ENCODE results near the gene RBMS3. TPM values are rescaled to one million over a fixed set of nuclear protein-coding genes. Genes with fewer than 3 reads are reported as not detected.

Gene RBMS3
- total RNA-seq, 3 donors from 2014 or later = 4.6 to 53.6 (median 11.7) TPM

- DNase-seq = no peak
- Histone ChIP-seq H3K4me1 (ENCODE audit: low read depth) (no peaks in the 10 kb centered on the region), H3K4me3 (no peak overlapping the region), H3K9me3 (no peaks in the 10 kb centered on the region), H3K36me3 (ENCODE audit: low read depth) (no peaks in the 10 kb centered on the region)
- intact Hi-C loops (cut with DNase I, micrococcal nuclease) = no loop called here
- ATAC-seq = no peak
- no peak for TF ChIP-seq CTCF (IDR thresholded peaks at IDR 0.05)
Measured at GRCh38 chr3:29241855-29242254, 39.0 kb upstream of the RBMS3 start.

GRCh38 chr3:29242296-29242695 is 38.6 kb upstream of the RBMS3 start:
- Histone ChIP-seq H3K9me3 (no peaks in the 10 kb centered on the region), H3K36me3 (ENCODE audit: low read depth) (no peaks in the 10 kb centered on the region), H3K4me3 (no peak overlapping the region), H3K4me1 (ENCODE audit: low read depth) (no peaks in the 10 kb centered on the region)
- no peak for TF ChIP-seq CTCF (IDR thresholded peaks at IDR 0.05)
- no peak for DNase-seq
- intact Hi-C loops (cut with DNase I, micrococcal nuclease) = no loop called here
- ATAC-seq = no peak

- intact Hi-C loops (cut with DNase I, micrococcal nuclease) = no loop called here
- no peak for ATAC-seq
- Histone ChIP-seq H3K4me1 (ENCODE audit: low read depth) (no peaks in the 10 kb centered on the region), H3K9me3 (no peaks in the 10 kb centered on the region), H3K36me3 (ENCODE audit: low read depth) (no peaks in the 10 kb centered on the region), H3K4me3 (no peak overlapping the region)
- no peak for DNase-seq
- no peak for TF ChIP-seq CTCF (IDR thresholded peaks at IDR 0.05)
Measured at GRCh38 chr3:29245441-29245840, 35.4 kb upstream of the RBMS3 start.

GRCh38 chr3:29247088-29247745 is 33.7 kb upstream of the RBMS3 start:
- H3K4me1 ChIP-seq (ENCODE audit: low read depth) = no peaks in the 10 kb centered on the region
- TF ChIP-seq CTCF (IDR thresholded peaks at IDR 0.05) = no peak
- H3K4me3 ChIP-seq = no peak overlapping the region
- H3K9me3 ChIP-seq = no peaks in the 10 kb centered on the region
- no peaks in the 10 kb centered on the region for H3K36me3 ChIP-seq (ENCODE audit: low read depth)
- intact Hi-C loops (cut with DNase I, micrococcal nuclease) = no loop called here
- DNase-seq (no peak), ATAC-seq (no peak)

GRCh38 chr3:29249829-29250345 is 31.0 kb upstream of the RBMS3 start:
- no peak for TF ChIP-seq CTCF (IDR thresholded peaks at IDR 0.05)
- Histone ChIP-seq H3K9me3 (no peaks in the 10 kb centered on the region), H3K36me3 (ENCODE audit: low read depth) (no peaks in the 10 kb centered on the region), H3K4me3 (no peak overlapping the region), H3K4me1 (ENCODE audit: low read depth) (no peaks in the 10 kb centered on the region)
- DNase-seq (no peak), ATAC-seq (no peak)
- intact Hi-C loops (cut with DNase I, micrococcal nuclease) = no loop called here
